ENCODE measurements around the gene TRA2A. TPM values are rescaled to one million over a fixed set of nuclear protein-coding genes. Genes with fewer than 3 reads are reported as not detected.

Gene TRA2A
- total and polyA plus RNA-seq, 2 donors (not counting 3 experiments of a cell fraction or from before 2014, with no cell fraction given), result 55.1 to 112 TPM

- Histone ChIP-seq H3K79me2 (ENCODE audit: control insufficient read depth, insufficient read depth, low read length) (no peaks in the 10 kb centered on the region), H3K4me2 (ENCODE audit: insufficient read depth, low read length) (peak overlapping the region; percentile 66), H3K27me3 (ENCODE audit: control insufficient read depth in 2 of 2, insufficient read depth in 2 of 2, low read length in 2 of 2) (peaks cover 27 to 53% of the 10 kb centered on the region in 2 experiments), H3K9me3 (replicated peaks; ENCODE audit: control insufficient read depth, insufficient read depth, low read length) (no peaks in the 10 kb centered on the region), H3K9me1 (replicated peaks; ENCODE audit: control insufficient read depth, extremely low read depth, insufficient read depth, low read length) (no peaks in the 10 kb centered on the region), H3K9ac (replicated peaks; ENCODE audit: extremely low read depth, insufficient read depth, low read length) (no peak overlapping the region), H3K4me1 (ENCODE audit: control insufficient read depth, extremely low read depth, insufficient read depth, low read length) (peaks cover 19% of the 10 kb centered on the region), H3K27ac (ENCODE audit: insufficient read depth, low read depth, low read length) (no peak overlapping the region), H4K20me1 (replicated peaks; ENCODE audit: control insufficient read depth, extremely low read depth, insufficient read depth, low read length) (no peaks in the 10 kb centered on the region), H2AFZ (ENCODE audit: low read depth, low read length) (peak overlapping the region; percentile 63), H3K36me3 (ENCODE audit: control insufficient read depth in 2 of 2, extremely low read depth in 1 of 2, insufficient read depth in 2 of 2, low read length in 2 of 2) (no peaks in the 10 kb centered on the region), H3K4me3 (replicated peaks in 1 of 3; ENCODE audit: insufficient read depth in 1 of 3, low read depth in 1 of 3, low read length in 3 of 3) (peak overlapping the region; percentile 2 to 31 (median 20))
- BruUV-seq (replicated peaks), result no TSS peak
- TF ChIP-seq POLR2AphosphoS5 (IDR thresholded peaks at IDR 0.05; ENCODE audit: insufficient read depth, low read depth, low read length) (no peak), MAX (IDR thresholded peaks at IDR 0.05; ENCODE audit: insufficient read depth, insufficient read length) (no peak), EZH2 (IDR thresholded peaks at IDR 0.05; ENCODE audit: borderline replicate concordance, low read depth, low read length, severe bottlenecking) (peak; percentile 16), GATA2 (IDR thresholded peaks at IDR 0.05; ENCODE audit: insufficient read depth, insufficient read length, low read depth, low read length) (no peak), POLR2A (IDR thresholded peaks at IDR 0.05; ENCODE audit: low read depth, low read length) (no peak), JUN (IDR thresholded peaks at IDR 0.05; ENCODE audit: borderline replicate concordance, insufficient read depth, insufficient read length, low read depth) (no peak), CTCF (IDR thresholded peaks at IDR 0.05; ENCODE audit: extremely low read depth in 1 of 2, insufficient read depth in 1 of 2, low read depth in 1 of 2, low read length in 2 of 2) (no peak), FOS (IDR thresholded peaks at IDR 0.05; ENCODE audit: borderline replicate concordance, insufficient read depth, low read length) (no peak), MYC (IDR thresholded peaks at IDR 0.05; ENCODE audit: low read depth, low read length) (no peak)
- DNase-seq (ENCODE audit: low read depth, low spot score), result peak; percentile 69
- no peak for FAIRE-seq
- ChIA-PET POLR2A (no interaction called here), CTCF (interaction anchor here (0.7 kb wide), 1 partner anchor 117 kb away, joined by 3 read pairs; no protein-coding TSS in a partner anchor)
- intact Hi-C loops (cut with micrococcal nuclease) (loop anchor here (2.0 to 10.0 kb wide), 2 partner anchors 16 to 290 kb away; partner anchors contain the start of gene NUP42), dilution Hi-C loops (cut with MboI; ENCODE audit: extremely low pct_ligation_motif_present, low sequenced_read_pairs) (no loop called here)
Observed at GRCh38 chr7:23474829-23475575, 56.8 kb downstream of the TRA2A start.
